ENCODE measurements around the gene PGP. TPM values are rescaled to one million over a fixed set of nuclear protein-coding genes. Genes with fewer than 3 reads are reported as not detected.

Gene PGP
- polyA plus RNA-seq, 2 of the 4 experiments (the other 2 are of a cell fraction), result 13.9 to 33.7 TPM

- TF ChIP-seq POLR2A (IDR thresholded peaks at IDR 0.05; ENCODE audit: low read length), result no peak
Observed at GRCh38 chr16:2256531-2257140, 42.0 kb upstream of the PGP start (continued).

GRCh38 chr16:2253293-2253692, 38.7 kb upstream of the PGP start:
- no peak for ATAC-seq
- H3K27ac ChIP-seq, result no peak overlapping the region
- no peak for DNase-seq (ENCODE audit: low read depth in 1 of 2, low spot score in 1 of 2)
- FAIRE-seq, result no peak
- ChIA-PET POLR2A (interaction anchor here (3.9 to 4.9 kb wide), 2 partner anchors 9 to 98 kb away, joined by 15 to 25 read pairs; partner anchors contain the start of gene TRAF7), CTCF (interaction anchor here (0.8 to 3.5 kb wide), 3 partner anchors 10 to 57 kb away, joined by 3 to 33 read pairs (median 21); partner anchors contain the start of gene CASKIN1)
- H3K4me2 ChIP-seq, result no peak overlapping the region
- H3K9me3 ChIP-seq, result no peaks in the 10 kb centered on the region
- TF ChIP-seq HEYL (CRISPR knock-in tag; IDR thresholded peaks at IDR 0.05) (no peak), CBX8 (IDR thresholded peaks at IDR 0.05) (no peak), EHF (CRISPR knock-in tag; IDR thresholded peaks at IDR 0.05) (no peak), GATA3 (IDR thresholded peaks at IDR 0.05; ENCODE audit: borderline replicate concordance) (no peak), CHD4 (IDR thresholded peaks at IDR 0.05; ENCODE audit: borderline replicate concordance) (no peak), PHF8 (IDR thresholded peaks at IDR 0.05; ENCODE audit: borderline replicate concordance, low read depth) (no peak), TP53 (CRISPR knock-in tag; IDR thresholded peaks at IDR 0.05) (no peak), POLR2AphosphoS2 (conservative IDR thresholded peaks at IDR 0.05; ENCODE audit: low read length) (no peak), KDM5A (IDR thresholded peaks at IDR 0.05) (no peak), BHLHE40 (IDR thresholded peaks at IDR 0.05; ENCODE audit: low read depth, low read length) (no peak), CHD2 (IDR thresholded peaks at IDR 0.05; ENCODE audit: low read length, partially characterized antibody) (no peak), SREBF2 (IDR thresholded peaks at IDR 0.05) (no peak), MAX (IDR thresholded peaks at IDR 0.05) (no peak), HES2 (IDR thresholded peaks at IDR 0.05) (no peak), REST (IDR thresholded peaks at IDR 0.05) (no peak), MYC (IDR thresholded peaks at IDR 0.05; ENCODE audit: borderline replicate concordance, low read length) (no peak), ZFP36 (IDR thresholded peaks at IDR 0.05; ENCODE audit: borderline replicate concordance, partially characterized antibody) (no peak), NFE2L2 (conservative IDR thresholded peaks at IDR 0.05; ENCODE audit: low read length) (no peak)
- TF ChIP-seq, protein P1, sequence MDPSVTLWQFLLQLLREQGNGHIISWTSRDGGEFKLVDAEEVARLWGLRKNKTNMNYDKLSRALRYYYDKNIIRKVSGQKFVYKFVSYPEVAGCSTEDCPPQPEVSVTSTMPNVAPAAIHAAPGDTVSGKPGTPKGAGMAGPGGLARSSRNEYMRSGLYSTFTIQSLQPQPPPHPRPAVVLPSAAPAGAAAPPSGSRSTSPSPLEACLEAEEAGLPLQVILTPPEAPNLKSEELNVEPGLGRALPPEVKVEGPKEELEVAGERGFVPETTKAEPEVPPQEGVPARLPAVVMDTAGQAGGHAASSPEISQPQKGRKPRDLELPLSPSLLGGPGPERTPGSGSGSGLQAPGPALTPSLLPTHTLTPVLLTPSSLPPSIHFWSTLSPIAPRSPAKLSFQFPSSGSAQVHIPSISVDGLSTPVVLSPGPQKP (IDR thresholded peaks at IDR 0.05; ENCODE audit: low read depth, low read length), result no peak
- TF ChIP-seq, protein P2, sequence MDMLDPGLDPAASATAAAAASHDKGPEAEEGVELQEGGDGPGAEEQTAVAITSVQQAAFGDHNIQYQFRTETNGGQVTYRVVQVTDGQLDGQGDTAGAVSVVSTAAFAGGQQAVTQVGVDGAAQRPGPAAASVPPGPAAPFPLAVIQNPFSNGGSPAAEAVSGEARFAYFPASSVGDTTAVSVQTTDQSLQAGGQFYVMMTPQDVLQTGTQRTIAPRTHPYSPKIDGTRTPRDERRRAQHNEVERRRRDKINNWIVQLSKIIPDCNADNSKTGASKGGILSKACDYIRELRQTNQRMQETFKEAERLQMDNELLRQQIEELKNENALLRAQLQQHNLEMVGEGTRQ (IDR thresholded peaks at IDR 0.05), result no peak
- H3K4me1 ChIP-seq, result peaks cover 20% of the 10 kb centered on the region
- WGBS (ENCODE audit: missing lambda C conversion rate), result 82% methylated on average over 10 of the region's 11 CpGs
- no peak overlapping the region for H3K4me3 ChIP-seq
